Measurements from ENCODE around the gene ESRRB. TPM values are rescaled to one million over a fixed set of nuclear protein-coding genes. Genes with fewer than 3 reads are reported as not detected.

Gene ESRRB
- total RNA-seq, 1 donor from 2014 or later, result 0.17 TPM

- peak; percentile 73 for TF ChIP-seq CTCF (conservative IDR thresholded peaks at IDR 0.05; ENCODE audit: low read depth, low read length)
- H3K4me3 ChIP-seq (ENCODE audit: low read depth, low read length), result peak overlapping the region; percentile 35
- no peak for DNase-seq (ENCODE audit: low read depth)
These were observed 23.2 kb upstream of the ESRRB start for GRCh38 chr14:76352639-76353281.

- H3K4me3 ChIP-seq (ENCODE audit: low read depth, low read length), result no peak overlapping the region
- DNase-seq (ENCODE audit: low read depth), result no peak
- TF ChIP-seq CTCF (conservative IDR thresholded peaks at IDR 0.05; ENCODE audit: low read depth, low read length), result no peak
These were observed 21.6 kb upstream of the ESRRB start for GRCh38 chr14:76354310-76354709.

GRCh38 chr14:76355771-76356170, 20.2 kb upstream of the ESRRB start:
- no peak for DNase-seq (ENCODE audit: low read depth)
- no peak overlapping the region for H3K4me3 ChIP-seq (ENCODE audit: low read depth, low read length)
- TF ChIP-seq CTCF (conservative IDR thresholded peaks at IDR 0.05; ENCODE audit: low read depth, low read length), result no peak

GRCh38 chr14:76371066-76371465, 4.9 kb upstream of the ESRRB start:
- TF ChIP-seq CTCF (conservative IDR thresholded peaks at IDR 0.05; ENCODE audit: low read depth, low read length), result no peak
- H3K4me3 ChIP-seq (ENCODE audit: low read depth, low read length), result no peak overlapping the region
- DNase-seq (ENCODE audit: low read depth), result no peak

- H3K4me3 ChIP-seq (ENCODE audit: low read depth, low read length), result no peak overlapping the region
- no peak for TF ChIP-seq CTCF (conservative IDR thresholded peaks at IDR 0.05; ENCODE audit: low read depth, low read length)
- DNase-seq (ENCODE audit: low read depth), result no peak
These were observed 2.5 kb upstream of the ESRRB start for GRCh38 chr14:76373456-76373855.

GRCh38 chr14:76375484-76375883, 453 bp upstream of the ESRRB start:
- no peak overlapping the region for H3K4me3 ChIP-seq (ENCODE audit: low read depth, low read length)
- DNase-seq (ENCODE audit: low read depth), result no peak
- TF ChIP-seq CTCF (conservative IDR thresholded peaks at IDR 0.05; ENCODE audit: low read depth, low read length), result no peak

GRCh38 chr14:76376409-76376877, 506 bp downstream of the ESRRB start:
- peak overlapping the region; percentile 42 for H3K4me3 ChIP-seq (ENCODE audit: low read depth, low read length)
- TF ChIP-seq CTCF (conservative IDR thresholded peaks at IDR 0.05; ENCODE audit: low read depth, low read length), result no peak
- no peak for DNase-seq (ENCODE audit: low read depth)
